A204.1 (cell line): Measurements from ENCODE around the gene SELENOI.
"Not testable (repeated sequence)": the region's sequence is repeated elsewhere in the genome, so short reads cannot be mapped to it uniquely, and the experiment has no call there.

Experiments
- FAIRE-seq: peaks from 2 replicates; lab custom pipeline; 2012; peaks lifted over from hg19 to GRCh38; lab: Jason Lieb, UNC

The SELENOI gene

DNA sequence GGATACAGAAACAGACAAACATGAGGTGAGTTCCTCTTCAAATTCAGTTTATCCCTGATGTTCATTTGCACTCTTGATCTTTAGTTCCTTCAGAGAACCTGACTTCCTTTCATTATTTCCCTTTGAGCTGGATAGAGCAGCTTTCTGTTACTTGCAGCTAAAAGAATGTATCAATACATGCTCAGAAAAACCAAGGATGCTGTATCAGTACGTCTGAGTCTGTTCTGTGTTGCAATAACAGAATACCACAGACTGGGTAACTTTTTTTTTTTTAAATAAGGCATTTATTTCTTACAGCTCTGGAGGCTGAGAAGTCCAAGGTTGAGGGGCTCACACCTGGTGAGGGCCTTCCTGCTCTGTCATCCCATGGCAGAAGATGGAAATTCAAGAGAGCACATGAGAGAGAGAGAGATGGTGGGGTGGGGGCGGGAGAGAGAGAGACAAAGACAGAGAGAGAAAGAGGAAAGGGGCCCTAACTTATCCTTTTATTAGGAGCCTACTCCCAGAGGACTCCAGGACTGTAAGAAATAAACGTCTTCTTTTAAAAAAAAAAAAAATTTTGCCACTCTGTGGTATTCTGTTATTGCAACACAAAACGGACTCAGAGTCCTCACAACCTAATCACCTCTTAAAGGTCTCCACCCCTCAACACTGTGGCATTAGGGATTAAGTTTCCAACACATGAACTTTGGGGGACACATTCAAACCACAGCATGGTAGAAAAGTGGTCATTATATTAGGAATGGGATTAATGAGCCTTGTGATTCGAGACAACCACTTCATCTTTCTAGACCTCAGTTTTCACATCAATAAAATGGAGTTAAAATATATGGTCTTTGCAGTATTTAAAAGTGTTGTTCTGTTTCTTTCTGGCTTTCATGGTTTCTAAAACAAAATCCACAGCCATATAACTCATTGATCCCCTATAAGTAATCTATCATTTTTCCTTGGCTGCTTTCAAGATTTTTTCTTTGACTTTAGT, 18.4 kb upstream of the SELENOI start:
- no peak for FAIRE-seq

DNA sequence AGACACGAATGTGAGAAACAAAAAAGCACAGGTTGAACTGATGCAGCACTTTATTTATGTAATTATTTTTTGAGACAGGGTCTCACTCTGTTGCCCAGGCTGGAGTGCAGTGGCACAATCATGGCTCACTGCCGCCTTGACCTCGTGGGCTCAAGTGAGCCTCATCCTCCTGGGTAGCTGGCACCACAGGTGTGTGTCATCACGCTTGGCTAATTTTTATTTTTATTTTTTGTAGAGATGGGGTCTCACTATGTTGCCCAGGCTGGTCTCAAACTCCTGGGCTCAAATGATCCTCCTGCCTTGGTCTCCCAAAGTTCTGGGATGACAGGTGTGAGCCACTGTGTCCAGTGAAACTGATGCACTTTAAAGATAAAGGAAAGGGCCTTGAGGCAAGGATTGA, 16.9 kb upstream of the SELENOI start:
- not testable (repeated sequence) for FAIRE-seq

DNA sequence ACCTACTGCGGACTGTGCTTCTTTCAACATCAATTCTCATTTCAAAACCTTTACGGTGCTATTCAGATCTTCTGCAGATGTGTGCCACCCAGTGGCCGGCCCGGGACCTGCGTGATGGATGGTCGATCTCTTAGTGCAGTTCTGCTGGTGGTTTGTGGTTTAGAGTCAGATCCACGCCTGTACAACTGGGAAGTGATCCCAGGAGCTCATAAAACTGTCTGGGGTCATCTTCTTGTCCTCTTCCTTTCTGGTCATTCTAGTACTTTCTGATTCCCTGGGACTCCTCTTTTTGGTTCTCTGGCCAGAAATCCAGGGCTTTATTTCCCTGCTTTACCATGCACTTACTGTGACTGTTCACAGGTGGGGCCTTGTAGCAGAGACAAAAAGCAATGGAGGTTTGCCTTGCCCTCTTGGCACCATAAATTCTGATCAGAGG, 15.8 kb upstream of the SELENOI start:
- FAIRE-seq, result peak; percentile 70

DNA sequence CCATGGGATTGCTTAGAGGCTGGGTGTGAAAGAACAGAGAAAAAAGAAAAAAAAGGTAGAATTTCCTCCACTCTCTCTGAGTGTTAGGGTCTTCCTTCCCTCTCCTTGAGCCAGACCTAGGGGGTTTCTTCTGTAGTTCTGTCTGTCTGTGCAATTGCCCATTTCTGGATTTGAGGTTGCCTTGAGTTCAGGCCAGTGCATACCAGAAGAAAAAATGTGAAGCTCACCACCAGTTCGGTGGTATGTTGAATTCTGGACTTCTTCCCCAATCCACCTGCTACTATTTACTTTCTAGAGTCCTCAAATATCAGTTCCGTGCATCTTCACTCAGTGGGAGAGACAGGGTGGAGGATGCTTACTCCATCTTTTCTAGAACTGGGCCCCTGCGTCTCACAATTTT, 15.3 kb upstream of the SELENOI start:
- FAIRE-seq, result no peak

DNA sequence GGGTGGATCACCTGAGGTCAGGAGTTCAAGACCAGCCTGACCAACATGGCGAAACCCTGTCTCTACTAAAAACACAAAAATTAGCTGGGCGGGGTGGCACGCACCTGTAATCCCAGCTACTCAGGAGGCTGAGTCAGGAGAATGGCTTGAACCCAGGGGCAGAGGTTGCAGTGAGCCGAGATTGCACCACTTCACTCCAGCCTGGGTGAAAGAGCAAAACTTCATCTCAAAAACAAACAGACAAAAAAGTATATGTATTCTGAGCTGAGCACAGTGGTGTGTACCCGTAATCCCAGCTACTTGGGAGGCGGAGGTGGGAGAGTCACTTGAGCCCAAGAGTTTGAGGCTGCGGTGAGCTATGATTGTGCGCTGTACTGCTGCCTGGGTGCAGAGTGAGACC, 14.6 kb upstream of the SELENOI start:
- FAIRE-seq, result not testable (repeated sequence)

DNA sequence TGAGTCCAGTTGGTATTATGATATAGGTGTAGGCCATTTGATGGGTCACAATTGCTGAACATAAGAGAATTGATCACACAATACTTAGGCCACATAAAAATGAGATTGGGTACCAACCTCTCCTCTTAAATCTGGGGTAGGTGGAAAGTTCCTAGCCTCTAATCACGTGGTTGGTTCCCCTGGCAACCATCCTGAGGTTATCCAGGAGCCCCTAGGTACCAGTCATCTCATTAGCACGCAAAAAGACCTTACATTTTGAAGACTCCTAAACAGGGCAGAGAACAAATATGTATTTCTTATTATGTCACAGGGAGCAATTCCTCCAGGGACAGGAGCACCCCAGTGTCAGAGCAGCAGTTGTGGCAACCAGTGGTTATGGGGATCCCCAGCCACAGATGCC, 12.7 kb upstream of the SELENOI start:
- FAIRE-seq, result no peak

DNA sequence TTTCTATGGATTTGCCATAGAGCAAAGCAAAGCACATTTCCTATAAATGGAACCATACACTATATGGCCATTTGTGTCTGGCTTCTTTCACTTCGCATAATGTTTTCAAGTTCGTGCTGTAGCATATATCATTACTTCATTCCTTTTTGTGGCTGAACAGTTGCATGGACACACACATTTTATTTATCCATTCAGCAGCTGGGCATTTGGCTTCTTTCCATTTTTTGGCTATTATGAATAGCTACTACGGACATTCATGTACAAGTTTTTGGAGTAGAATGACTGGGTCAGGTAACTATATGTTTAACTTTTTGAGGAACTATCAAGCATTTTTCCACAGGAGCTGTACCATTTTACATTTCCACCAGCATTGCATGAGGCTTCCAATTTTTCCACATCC, 10.7 kb upstream of the SELENOI start:
- FAIRE-seq, result no peak

DNA sequence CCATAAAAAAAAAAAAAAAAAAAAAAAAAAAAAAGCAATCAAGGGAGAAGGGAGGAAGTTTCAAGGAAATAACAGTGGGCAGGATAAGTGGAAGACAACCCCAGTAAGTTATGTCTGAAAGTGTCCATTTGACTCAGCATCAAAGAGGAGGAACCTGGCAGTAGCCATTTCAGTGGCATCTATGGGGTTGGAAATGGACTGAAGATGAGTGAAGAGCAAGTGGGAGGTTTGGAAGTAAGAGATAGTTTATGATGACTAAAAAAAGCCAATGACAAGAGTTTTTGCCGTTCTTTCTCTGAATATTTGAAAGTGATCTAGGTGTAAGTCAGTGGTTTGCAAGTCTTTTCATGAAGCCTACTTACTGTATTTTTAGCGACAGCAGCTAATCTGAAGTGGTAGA, 9.2 kb upstream of the SELENOI start:
- FAIRE-seq, result no peak

DNA sequence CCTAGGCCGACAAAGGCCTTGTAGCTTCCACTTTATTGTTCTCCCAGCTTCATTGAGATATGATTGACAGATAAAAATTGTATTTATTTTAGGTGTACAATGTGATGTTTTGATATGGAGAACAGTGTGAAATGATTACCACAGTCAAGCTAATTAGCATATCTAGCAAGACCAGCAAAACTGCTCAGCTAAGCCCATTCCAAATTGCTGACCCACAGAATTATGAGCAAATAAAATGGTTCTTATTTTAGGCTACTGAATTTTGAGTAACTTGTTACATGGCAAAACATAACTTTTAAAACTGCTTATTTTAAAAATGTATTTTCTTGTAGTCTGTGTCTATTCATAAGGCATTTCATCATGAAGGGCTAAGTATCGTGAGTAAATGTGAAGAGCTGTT, 8.6 kb upstream of the SELENOI start:
- no peak for FAIRE-seq

DNA sequence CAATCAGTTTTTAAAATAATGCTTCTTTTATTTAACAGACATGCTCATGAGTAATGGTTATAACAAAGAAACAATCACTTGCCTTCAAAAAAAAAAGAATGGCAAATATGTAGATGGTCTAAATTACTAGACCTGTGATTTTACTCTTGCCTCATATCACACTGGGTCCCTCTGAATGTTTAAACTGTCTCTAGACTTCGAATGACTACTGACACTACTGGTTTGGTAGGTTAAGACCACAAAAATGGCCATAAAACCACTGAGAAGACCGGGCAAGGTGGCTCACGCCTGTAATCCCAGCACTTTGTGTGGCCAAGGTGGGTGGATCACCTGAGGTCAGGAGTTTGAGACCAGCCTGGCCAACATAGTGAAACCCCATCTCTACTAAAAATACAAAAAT, 5.1 kb upstream of the SELENOI start:
- FAIRE-seq, result no peak

DNA sequence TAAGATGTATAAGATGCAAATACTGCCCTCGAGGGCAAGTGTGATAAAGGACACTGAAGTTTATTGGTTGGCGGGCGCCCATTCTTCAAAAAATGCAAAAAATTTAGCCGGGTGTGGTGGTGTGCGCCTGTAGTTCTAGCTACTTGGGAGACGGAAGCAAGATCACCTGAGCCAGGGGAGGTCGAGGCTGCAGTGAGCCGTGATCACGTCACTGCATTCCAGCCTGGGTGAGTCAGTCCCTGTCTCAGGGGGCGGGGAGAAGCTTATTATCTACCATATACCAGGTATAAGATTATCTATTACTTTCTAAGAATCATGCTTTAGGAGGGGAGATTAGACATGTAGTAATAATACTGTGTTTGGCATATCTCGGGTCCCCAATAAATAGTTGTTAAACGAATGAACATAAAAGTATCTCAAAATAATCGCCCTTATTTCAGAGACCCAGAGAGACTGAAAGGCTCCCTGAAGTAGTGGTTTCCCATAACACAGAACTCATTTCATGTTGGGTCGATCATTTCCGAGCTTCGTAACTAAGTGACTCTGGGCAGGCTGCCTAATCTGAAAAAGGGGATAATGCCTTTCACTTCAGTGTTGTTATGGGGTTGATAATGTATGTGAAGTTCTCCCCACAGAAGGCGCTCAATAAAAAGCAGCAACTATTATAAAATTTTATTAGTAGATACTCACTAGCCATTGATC, 1.2 kb upstream of the SELENOI start:
- no peak for FAIRE-seq

DNA sequence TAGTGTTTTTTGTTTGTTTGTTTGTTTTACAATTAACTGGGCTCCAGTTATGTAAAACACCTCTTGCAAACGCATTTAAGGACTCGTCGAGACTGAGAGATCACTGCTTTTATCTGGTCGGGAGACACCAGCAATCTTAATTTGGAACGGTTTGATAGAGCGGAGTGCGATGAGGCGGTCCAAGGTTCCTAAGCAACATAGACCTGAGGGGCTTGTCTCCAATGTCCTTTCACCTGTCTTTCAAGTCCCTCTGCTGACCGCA, 729 bp upstream of the SELENOI start:
- no peak for FAIRE-seq

DNA sequence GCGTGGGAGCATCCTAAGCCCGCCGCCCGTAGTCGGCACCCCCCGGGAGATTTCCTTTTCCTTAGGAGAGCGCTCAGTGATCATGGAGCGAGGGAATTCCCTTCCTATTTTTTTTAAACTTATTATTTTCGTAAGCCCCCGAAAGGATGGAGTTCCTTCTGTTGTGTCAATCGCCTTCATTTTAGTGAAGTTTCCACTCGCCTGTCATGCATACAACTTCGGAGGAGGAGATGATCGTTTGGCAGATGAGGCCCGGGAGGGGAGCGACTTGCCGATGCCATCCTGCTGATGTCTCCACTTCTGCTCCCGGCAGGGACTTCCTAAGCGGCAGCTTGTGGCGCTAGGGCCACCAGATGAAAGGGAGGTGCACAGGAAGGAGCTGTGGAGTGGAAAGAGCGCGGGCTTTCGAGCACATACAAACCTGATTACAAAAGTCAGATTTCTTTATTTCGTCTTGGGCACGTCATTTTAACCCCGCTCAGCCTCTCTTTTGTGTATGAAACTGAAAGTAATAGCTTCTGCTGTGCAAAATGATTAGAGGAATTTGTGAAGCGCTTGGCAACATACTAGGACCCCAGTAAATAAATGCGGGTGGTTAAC, 611 bp downstream of the SELENOI start, which contains the start of gene ADGRF3:
Gene ADGRF3 (minus strand): TSS at position 336 of the 600 bp plus-strand sequence. CDS start 555 bp downstream, outside the sequence.
- no peak for FAIRE-seq

DNA sequence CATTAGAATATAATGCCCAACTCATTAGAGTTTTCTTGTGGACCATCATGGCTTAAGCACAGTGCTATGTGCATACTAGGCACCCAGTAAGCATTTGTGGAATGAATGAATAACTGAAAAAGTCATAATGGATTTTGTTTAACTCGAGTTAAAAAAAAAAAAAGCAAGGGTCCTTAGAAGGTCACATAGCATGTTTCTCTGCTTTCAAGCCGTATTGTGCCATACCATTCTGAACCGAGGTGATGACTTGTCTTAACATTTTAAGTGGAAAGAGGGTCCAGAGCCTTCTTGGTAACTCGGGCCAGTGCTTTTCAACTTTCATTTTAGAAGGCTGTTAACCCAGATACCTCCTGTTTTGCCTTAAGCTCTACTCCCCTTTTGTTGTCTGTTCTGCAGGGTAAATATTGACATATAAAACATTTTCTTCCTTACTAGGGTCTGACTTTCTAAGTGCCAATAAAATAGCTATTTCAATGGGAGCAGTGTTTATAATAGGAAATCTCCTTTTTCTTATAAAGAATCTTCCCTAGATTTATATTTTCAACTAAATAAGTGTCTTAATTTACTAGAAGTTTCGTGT, 1.4 kb downstream of the SELENOI start:
- no peak for FAIRE-seq

DNA sequence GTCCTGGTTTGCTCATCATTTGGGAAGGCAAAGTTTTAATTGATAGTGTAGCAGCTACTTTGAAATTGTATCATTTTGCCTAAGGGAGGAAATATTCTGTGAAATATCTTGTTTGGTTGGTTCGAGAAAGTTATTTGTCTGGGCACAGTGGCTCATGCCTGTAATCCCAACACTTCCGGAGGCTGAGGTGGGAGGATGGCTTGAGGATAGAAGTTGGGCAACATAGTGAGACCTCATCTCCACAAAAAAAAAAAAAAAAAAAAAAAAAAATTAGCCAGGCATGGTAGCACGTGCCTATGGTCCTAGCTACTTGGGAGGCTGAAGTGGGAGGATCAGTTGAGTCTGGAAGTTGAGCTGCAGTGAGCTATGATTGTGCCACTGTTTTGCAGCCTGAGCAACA, 3.7 kb downstream of the SELENOI start:
- FAIRE-seq, result no peak

DNA sequence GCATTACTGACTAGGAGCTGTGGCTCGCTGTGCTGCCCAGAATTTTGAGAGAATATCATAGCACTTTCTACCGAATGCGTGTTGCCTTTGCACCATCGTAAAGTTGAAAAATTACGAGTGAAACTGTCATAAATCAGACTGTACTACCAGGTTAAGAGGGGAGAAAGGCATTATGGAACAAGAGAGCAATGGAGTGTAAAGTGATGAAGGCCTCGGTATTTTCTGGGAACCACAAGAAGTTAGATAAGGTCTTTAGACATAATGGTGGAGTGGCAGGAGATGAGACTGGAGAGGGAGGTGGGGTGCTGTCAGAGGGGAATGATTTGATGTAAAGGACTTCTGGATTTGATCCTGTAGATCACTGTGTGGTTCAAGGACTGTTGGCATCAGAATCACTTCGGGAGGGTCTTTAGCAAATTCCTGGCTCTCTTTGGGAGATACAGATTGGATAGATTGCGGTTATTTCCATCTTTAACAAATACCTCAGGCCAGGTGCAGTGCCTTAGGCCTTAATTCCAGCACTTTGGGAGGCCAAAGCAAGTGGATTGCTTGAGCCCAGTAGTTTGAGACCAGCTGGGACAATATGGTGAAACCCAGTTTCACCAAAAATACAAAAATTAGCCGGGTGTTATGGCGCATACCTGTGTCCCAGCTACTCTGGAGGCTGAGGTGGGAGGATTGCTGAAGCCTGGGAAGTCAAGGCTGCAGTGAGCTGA, 5.6 kb downstream of the SELENOI start:
- FAIRE-seq, result no peak

DNA sequence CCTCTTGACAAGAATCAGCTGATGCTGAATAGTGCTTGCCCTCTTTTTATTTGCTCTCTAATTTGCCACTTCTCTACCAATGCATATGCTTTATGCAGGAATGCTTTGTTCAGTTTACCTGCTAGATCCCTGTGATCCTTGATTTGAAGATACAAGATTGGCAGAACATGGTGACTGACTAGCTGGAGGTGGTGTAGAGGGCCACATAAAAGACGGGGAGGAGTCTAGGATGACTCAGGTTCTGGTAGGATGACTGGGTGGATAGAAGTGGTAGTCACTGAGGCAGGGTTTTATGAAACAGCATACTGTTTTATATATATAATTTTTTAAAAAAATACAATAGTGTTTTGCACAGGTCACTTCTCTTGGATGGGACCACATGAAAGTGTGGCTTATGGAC, 6.9 kb downstream of the SELENOI start:
- FAIRE-seq, result no peak

DNA sequence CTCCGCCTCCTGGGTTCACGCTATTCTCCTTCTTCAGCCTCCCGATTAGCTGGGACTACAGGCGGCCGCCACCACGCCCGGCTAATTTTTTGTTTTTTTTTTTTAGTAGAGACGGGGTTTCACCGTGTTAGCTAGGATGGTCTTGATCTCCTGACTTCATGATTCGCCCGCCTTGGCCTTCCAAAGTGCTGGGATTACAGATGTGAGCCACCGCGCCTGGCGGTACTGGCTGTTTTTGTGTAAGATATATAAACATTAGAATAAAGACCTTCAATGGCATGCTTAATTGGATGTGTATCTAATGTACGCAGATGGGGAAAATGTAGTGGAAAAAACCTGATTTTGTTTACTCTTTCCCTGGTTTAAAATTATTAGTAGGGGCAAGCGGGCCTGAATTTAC, 8.5 kb downstream of the SELENOI start:
- not testable (repeated sequence) for FAIRE-seq

DNA sequence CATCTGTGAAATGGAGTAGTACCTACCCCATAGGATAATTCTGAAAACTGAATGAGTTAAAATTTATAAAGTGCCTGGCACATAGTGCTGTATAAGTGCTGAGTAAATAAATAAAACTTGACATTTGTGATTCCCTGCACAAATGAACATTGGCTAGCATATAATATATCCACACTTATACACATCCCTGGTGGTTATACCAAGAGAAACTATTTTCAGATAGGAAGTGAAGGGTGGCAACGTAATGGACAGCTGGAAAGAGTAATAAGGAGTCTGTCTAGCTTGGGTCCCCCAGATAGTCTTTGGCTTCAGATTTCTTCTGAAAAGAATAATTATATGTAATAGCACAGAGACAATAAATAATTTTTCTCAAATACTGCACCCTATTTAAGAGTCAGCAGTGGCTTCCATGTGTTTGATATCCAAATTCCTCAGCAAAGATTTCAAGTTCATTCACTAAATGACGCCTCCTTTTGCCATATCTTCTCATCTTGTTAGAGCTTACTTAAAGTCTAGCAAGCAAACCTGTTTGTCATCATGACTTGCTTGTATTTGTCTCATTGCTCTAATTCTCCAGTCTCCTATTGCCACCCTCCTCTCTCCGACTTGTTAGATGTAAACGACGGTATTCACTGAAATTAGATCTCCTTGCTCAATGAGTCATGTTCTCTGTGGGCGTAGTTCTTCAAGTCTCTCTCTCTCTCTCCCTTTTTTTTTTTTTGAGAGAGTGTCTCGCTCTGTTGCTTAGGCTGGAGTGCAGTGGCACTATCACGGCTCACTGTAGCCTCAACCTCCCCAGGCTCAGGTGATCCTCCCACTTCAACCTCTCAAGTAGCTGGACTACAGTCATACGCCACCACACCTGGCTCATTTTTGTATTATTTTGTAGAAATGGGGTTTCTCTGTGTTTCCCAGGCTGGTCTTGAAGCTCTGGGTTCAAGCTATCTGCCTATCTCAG, 9.4 kb downstream of the SELENOI start:
- no peak for FAIRE-seq

DNA sequence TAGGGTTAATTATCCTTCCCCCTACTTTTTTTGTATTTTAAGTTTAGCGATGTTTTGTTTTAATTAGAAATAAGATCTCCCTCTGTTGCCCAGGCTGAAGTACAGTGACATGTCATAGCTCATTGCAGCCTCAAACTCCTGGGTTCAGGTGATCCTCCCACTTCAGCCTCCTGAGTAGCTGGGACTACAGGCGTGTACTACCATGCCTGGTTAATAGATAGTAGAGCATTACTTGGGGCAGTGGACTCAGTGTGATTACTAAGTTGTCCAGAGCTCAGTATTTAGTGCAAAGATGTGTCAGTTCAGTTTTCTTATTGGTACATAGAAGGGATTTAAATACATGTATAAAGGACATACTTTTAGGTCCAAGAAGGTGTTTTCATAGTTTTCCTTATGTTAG, 10.2 kb downstream of the SELENOI start:
- no peak for FAIRE-seq

DNA sequence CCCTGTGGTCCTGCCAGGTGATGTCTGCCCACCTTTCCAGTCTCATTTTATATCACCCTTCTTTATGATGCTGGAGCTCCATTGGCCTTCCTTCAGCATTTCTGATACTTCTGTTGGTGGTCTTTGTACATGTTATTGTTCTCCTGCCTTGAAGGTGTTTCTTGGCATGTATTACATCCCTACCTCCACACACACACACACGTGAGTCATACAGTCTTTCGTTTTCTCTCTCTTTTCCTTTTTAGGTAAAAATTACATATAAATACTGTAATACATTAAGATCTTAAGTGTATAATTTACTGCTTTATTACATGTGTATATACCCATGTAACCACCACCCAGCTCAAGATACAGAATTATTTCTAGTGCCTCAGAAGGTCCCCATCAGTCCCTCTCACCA, 10.8 kb downstream of the SELENOI start:
- FAIRE-seq, result no peak
